Breast epithelium (tissue), 4 donors: Measurements from ENCODE around the gene CAMTA1. TPM values are rescaled to one million over a fixed set of nuclear protein-coding genes. Genes with fewer than 3 reads are reported as not detected.

ENCODE experiments used
- DNase-seq, 2 donors: peaks; one replicate each; pipeline ENCODE4 v3.0.0-alpha.2; 2019; ENCODE audit warnings: low spot score in 2 of 2
- H3K27ac ChIP-seq, 2 donors: fragments of 200-600 bp; sonication (generic) in 1 of 2; one replicate each; pipeline ENCODE4 v1.5.1; 2016 to 2019; ENCODE audit warnings: mild to moderate bottlenecking in 1 of 2
- H3K27me3 ChIP-seq, 2 donors: fragments of 200-600 bp; sonication (generic) in 1 of 2; one replicate each; pipeline versions ENCODE4 v1.5.1 to v1.6.0; 2017 to 2019; ENCODE audit warnings: control low read depth in 1 of 2, mild to moderate bottlenecking in 1 of 2
- H3K36me3 ChIP-seq: fragments of 200-600 bp; one replicate; pipeline ENCODE4 v1.5.1; 2019
- H3K4me1 ChIP-seq, 2 donors: fragments of 200-600 bp; sonication (generic); one replicate each; pipeline ENCODE4 v1.5.1; 2016 to 2019; ENCODE audit warnings: control low read depth in 1 of 2
- H3K4me3 ChIP-seq, 3 donors: fragments of 200-600 bp; sonication (generic); 1 replicate in 2 of 3; 2 replicates in 1 of 3; pipeline ENCODE4 v1.5.1; 2016 to 2019; ENCODE audit warnings: mild to moderate bottlenecking in 3 of 3, moderate library complexity in 2 of 3
- H3K9me3 ChIP-seq, 2 donors: fragments of 200-600 bp; sonication (generic) in 1 of 2; one replicate each; pipeline ENCODE4 v1.5.1; 2016 to 2019; ENCODE audit warnings: control low read depth in 1 of 2
- CTCF ChIP-seq, 3 donors: fragments of 450-650 bp; IDR thresholded peaks; one replicate each; pipeline ENCODE4 v1.5.1; 2016 to 2017; ENCODE audit warnings: antibody characterized with exemption in 3 of 3, mild to moderate bottlenecking in 3 of 3, moderate library complexity in 3 of 3
- POLR2A ChIP-seq: fragments of 450-650 bp; IDR thresholded peaks from one replicate; pipeline ENCODE4 v1.6.1; 2016; ENCODE audit warnings: antibody characterized with exemption, mild to moderate bottlenecking, moderate library complexity
- POLR2AphosphoS5 ChIP-seq, 3 donors: sonication (generic); formaldehyde crosslinking; IDR thresholded peaks; one replicate each; pipeline ENCODE4 v1.6.1; 2017; ENCODE audit warnings: antibody characterized with exemption in 3 of 3
- intact Hi-C: fragments of 100-400 bp; cut with DNase I; formaldehyde crosslinking; loops from one replicate; pipeline ENCODE4 v1.15.1; 2023; ENCODE audit warnings: low total_unique reads
- total RNA-seq, 3 donors: library from RNA; depleted of rRNA; stranded (reverse); fragments of >200 nt; gene quantifications; one replicate each; pipeline ENCODE4 v1.1.0, GENCODE V29; 2016

The CAMTA1 gene
- total RNA-seq, 3 donors from 2014 or later, result 53.4 to 84.0 (median 61.9) TPM

- Histone ChIP-seq H3K9me3 (peaks cover 0 to 4% of the 10 kb centered on the region in 2 donors), H3K36me3 (no peaks in the 10 kb centered on the region), H3K4me1 (no peaks in the 10 kb centered on the region), H3K27me3 (no peaks in the 10 kb centered on the region), H3K27ac (no peak overlapping the region), H3K4me3 (no peak overlapping the region)
- TF ChIP-seq POLR2A, result no peak
- no peak for TF ChIP-seq POLR2AphosphoS5 (IDR thresholded peaks at IDR 0.05)
- no peak for TF ChIP-seq CTCF (IDR thresholded peaks at IDR 0.05)
- intact Hi-C loops, result no loop called here
- DNase-seq, result peak in 1 of 2 donors; percentile 24
These were observed 636.3 kb downstream of the CAMTA1 start for GRCh38 chr1:7421471-7422075.

- Histone ChIP-seq H3K4me3 (no peak overlapping the region), H3K9me3 (peaks cover 0 to 4% of the 10 kb centered on the region in 2 donors), H3K27me3 (no peaks in the 10 kb centered on the region), H3K4me1 (no peaks in the 10 kb centered on the region), H3K27ac (no peak overlapping the region), H3K36me3 (no peaks in the 10 kb centered on the region)
- TF ChIP-seq CTCF (IDR thresholded peaks at IDR 0.05) (no peak), POLR2A (no peak), POLR2AphosphoS5 (IDR thresholded peaks at IDR 0.05) (no peak)
- DNase-seq, result peak in 1 of 2 donors; percentile 40
- intact Hi-C loops, result no loop called here
These were observed 636.8 kb downstream of the CAMTA1 start for GRCh38 chr1:7422081-7422480.

GRCh38 chr1:7422561-7422960 lies 637.3 kb downstream of the CAMTA1 start:
- peak in 1 of 2 donors; percentile 20 for DNase-seq
- intact Hi-C loops, result no loop called here
- no peaks in the 10 kb centered on the region for H3K27me3 ChIP-seq
- no peak overlapping the region for H3K27ac ChIP-seq
- no peak overlapping the region for H3K4me3 ChIP-seq
- TF ChIP-seq POLR2AphosphoS5 (IDR thresholded peaks at IDR 0.05), result no peak
- no peak for TF ChIP-seq CTCF (IDR thresholded peaks at IDR 0.05)
- TF ChIP-seq POLR2A, result no peak
- H3K36me3 ChIP-seq, result no peaks in the 10 kb centered on the region
- H3K4me1 ChIP-seq, result no peaks in the 10 kb centered on the region
- H3K9me3 ChIP-seq, result peaks cover 0 to 4% of the 10 kb centered on the region in 2 donors

- Histone ChIP-seq H3K27me3 (no peaks in the 10 kb centered on the region), H3K9me3 (peaks cover 0 to 1% of the 10 kb centered on the region in 2 donors), H3K4me1 (no peaks in the 10 kb centered on the region), H3K36me3 (no peaks in the 10 kb centered on the region), H3K4me3 (no peak overlapping the region), H3K27ac (no peak overlapping the region)
- peak in 1 of 2 donors; percentile 35 for DNase-seq
- TF ChIP-seq POLR2A (no peak), POLR2AphosphoS5 (IDR thresholded peaks at IDR 0.05) (no peak), CTCF (IDR thresholded peaks at IDR 0.05) (no peak)
- intact Hi-C loops, result no loop called here
These were observed 637.7 kb downstream of the CAMTA1 start for GRCh38 chr1:7422966-7423365.

GRCh38 chr1:7424352-7424890 lies 639.2 kb downstream of the CAMTA1 start:
- no peaks in the 10 kb centered on the region for H3K4me1 ChIP-seq
- no peaks in the 10 kb centered on the region for H3K27me3 ChIP-seq
- no peak overlapping the region for H3K4me3 ChIP-seq
- H3K36me3 ChIP-seq, result no peaks in the 10 kb centered on the region
- no peak for TF ChIP-seq CTCF (IDR thresholded peaks at IDR 0.05)
- TF ChIP-seq POLR2A, result no peak
- TF ChIP-seq POLR2AphosphoS5 (IDR thresholded peaks at IDR 0.05), result no peak
- intact Hi-C loops, result no loop called here
- H3K9me3 ChIP-seq, result no peaks in the 10 kb centered on the region
- peak in 1 of 2 donors; percentile 22 for DNase-seq
- no peak overlapping the region for H3K27ac ChIP-seq
